ENCODE data around the gene TNNT3. TPM values are rescaled to one million over a fixed set of nuclear protein-coding genes. Genes with fewer than 3 reads are reported as not detected.

TNNT3 gene
- total RNA-seq, 4 donors from 2014 or later: 1.9 to 3.3 TPM; not detected in 2

- DNase-seq: no peak
- Histone ChIP-seq H3K9me3 (no peaks in the 10 kb centered on the region), H3K4me1 (peaks cover 0 to 4% (median 0%) of the 10 kb centered on the region in 4 donors), H3K27me3 (no peaks in the 10 kb centered on the region), H3K36me3 (no peaks in the 10 kb centered on the region), H3K4me3 (no peak overlapping the region), H3K27ac (no peak overlapping the region)
- in situ Hi-C loops (cut with MboI; ENCODE audit: low pct_ligation_motif_present in 1 of 4, low pct_unique_long_range_greater_than_20kb in 1 of 4, low sequenced_read_pairs in 3 of 4): no loop called here
- WGBS, 2 donors (ENCODE audit: low coverage in 1 of 2): 84% methylated on average over 33 of the region's 34 CpGs; no CpG with 5 or more reads in 1 of the 2 donors
- intact Hi-C loops (cut with DNase I; ENCODE audit: low total_unique reads): no loop called here
- TF ChIP-seq EP300 (IDR thresholded peaks at IDR 0.05; ENCODE audit: low read depth): no peak
- TF ChIP-seq CTCF (IDR thresholded peaks at IDR 0.05): no peak
- TF ChIP-seq POLR2AphosphoS5 (IDR thresholded peaks at IDR 0.05): no peak
These were observed 16.7 kb downstream of the TNNT3 start for GRCh38 chr11:1936072-1936780.

GRCh38 chr11:1936781-1937615, 17.5 kb downstream of the TNNT3 start:
- Histone ChIP-seq H3K4me1 (peaks cover 0 to 4% (median 0%) of the 10 kb centered on the region in 4 donors), H3K27me3 (no peaks in the 10 kb centered on the region), H3K9me3 (no peaks in the 10 kb centered on the region), H3K27ac (no peak overlapping the region), H3K36me3 (no peaks in the 10 kb centered on the region), H3K4me3 (no peak overlapping the region)
- TF ChIP-seq EP300 (IDR thresholded peaks at IDR 0.05; ENCODE audit: low read depth): no peak
- no peak for TF ChIP-seq CTCF (IDR thresholded peaks at IDR 0.05)
- no peak for TF ChIP-seq POLR2A (IDR thresholded peaks at IDR 0.05)
- TF ChIP-seq POLR2AphosphoS5 (IDR thresholded peaks at IDR 0.05): no peak
- DNase-seq: no peak
- intact Hi-C loops (cut with DNase I; ENCODE audit: low total_unique reads): no loop called here
- in situ Hi-C loops (cut with MboI; ENCODE audit: low pct_ligation_motif_present in 1 of 4, low pct_unique_long_range_greater_than_20kb in 1 of 4, low sequenced_read_pairs in 3 of 4): no loop called here
- WGBS, 2 donors (ENCODE audit: low coverage in 1 of 2): 77% methylated on average over 30 of the region's 34 CpGs; no CpG with 5 or more reads in 1 of the 2 donors

- H3K27ac ChIP-seq: no peak overlapping the region
- no peak for TF ChIP-seq POLR2A (IDR thresholded peaks at IDR 0.05)
- TF ChIP-seq POLR2AphosphoS5 (IDR thresholded peaks at IDR 0.05): no peak
- no peak for TF ChIP-seq EP300 (IDR thresholded peaks at IDR 0.05; ENCODE audit: low read depth)
- no peak for TF ChIP-seq CTCF (IDR thresholded peaks at IDR 0.05)
- intact Hi-C loops (cut with DNase I; ENCODE audit: low total_unique reads): no loop called here
These were observed 18.3 kb downstream of the TNNT3 start for GRCh38 chr11:1937616-1938342.

More at GRCh38 chr11:1937616-1938342, 18.3 kb downstream of the TNNT3 start:
- in situ Hi-C loops (cut with MboI; ENCODE audit: low pct_ligation_motif_present in 1 of 4, low pct_unique_long_range_greater_than_20kb in 1 of 4, low sequenced_read_pairs in 3 of 4): no loop called here
- H3K9me3 ChIP-seq: no peaks in the 10 kb centered on the region
- no peaks in the 10 kb centered on the region for H3K27me3 ChIP-seq
- WGBS, 2 donors (ENCODE audit: low coverage in 1 of 2): 80% methylated on average over 28 of the region's 35 CpGs; no CpG with 5 or more reads in 1 of the 2 donors
- H3K36me3 ChIP-seq: no peaks in the 10 kb centered on the region
- DNase-seq: no peak
- no peak overlapping the region for H3K4me3 ChIP-seq
- peaks cover 0 to 4% (median 0%) of the 10 kb centered on the region in 4 donors for H3K4me1 ChIP-seq
